ENCODE results near the gene PLXDC2.
"Not testable (repeated sequence)": the region's sequence is repeated elsewhere in the genome, so short reads cannot be mapped to it uniquely, and the experiment has no call there.

Gene PLXDC2

DNA sequence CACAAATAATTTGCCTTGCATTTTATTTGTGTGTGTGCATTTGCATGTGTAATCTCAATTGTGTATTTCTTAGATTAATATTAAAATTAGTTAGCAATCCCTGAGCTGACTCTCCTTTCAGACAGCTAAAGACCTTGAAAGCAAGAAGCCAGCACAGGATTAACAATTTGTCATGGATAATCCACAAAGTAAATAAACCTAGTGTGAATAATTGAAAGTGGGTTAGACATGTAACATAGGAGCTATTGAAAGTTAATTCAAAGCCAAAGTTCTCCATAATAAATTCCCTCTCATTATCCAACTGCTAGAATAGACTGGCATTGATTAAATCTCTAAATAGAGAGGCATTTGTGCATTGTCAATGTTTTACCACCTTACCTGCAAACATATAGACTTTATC is 326.1 kb downstream of the PLXDC2 start:
- no peak for DNase-seq

- no peak for DNase-seq
These were observed 328.0 kb downstream of the PLXDC2 start for GRCh38 chr10:20144268-20144667.

DNA sequence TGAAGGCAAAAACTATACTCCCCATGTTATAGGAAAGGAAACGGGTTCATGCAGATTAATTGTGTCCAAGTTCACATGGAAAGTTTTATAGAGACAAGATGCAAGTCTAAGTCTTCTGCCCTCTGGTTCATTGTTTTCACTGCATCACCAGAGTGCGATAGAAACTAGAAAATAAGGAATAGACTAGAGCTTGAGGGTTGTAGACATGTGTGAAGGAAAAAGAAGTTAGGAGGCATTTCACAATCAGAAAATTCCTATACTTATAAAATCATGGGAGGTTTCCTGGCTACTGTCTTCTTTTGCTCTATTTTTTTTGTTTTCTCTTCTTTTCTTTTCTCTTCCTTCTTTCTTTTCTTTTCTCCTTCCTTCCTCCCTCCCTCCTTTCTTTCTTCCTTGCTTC is 329.8 kb downstream of the PLXDC2 start:
- DNase-seq = no peak

GRCh38 chr10:20147684-20148083 is 331.5 kb downstream of the PLXDC2 start:
- DNase-seq = no peak

- no peak for DNase-seq
These were observed 340.3 kb downstream of the PLXDC2 start for GRCh38 chr10:20156511-20156910.

DNA sequence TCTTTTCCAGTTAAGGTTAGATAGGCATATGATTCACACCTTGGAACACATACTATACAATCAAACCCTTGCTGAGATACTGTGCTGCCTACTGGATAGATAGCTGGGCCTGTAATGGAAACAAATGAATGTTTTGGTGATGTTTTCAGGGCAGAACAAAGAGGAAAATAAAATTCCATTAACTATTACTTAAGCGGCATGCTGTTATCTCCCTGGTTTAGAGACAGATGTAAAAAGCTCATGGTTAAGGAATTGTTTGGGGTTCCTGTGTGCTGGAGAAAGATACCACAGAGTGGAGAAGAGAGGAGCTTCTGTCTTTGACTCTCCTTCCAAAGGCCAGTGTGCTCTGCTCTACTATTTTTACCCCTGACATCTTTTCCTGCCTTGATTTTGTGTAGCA is 341.1 kb downstream of the PLXDC2 start:
- no peak for DNase-seq

GRCh38 chr10:20158086-20158485 is 341.9 kb downstream of the PLXDC2 start:
- no peak for DNase-seq

- DNase-seq = no peak
These were observed 345.9 kb downstream of the PLXDC2 start for GRCh38 chr10:20162123-20162522.

- no peak for DNase-seq
These were observed 350.0 kb downstream of the PLXDC2 start for GRCh38 chr10:20166096-20166675.

DNA sequence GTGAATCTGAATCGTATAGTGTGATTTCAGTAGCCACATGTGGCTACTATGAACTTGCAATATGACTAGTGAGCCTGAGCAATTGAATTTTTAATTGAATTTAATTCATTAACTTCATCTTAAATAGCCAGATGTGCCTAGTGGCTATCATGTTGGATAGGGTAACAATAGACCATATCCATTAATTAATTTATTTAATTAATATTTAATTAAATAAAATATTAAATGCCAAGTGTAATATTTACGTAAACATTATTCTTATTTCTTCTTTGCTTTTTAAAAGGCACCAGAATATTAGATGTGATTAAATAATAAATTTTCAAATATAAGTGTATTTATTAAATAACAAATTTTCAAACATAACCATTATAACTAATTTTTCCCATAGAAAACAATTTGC is 354.4 kb downstream of the PLXDC2 start:
- no peak for DNase-seq

GRCh38 chr10:20173046-20173445 is 356.8 kb downstream of the PLXDC2 start:
- no peak for DNase-seq

DNA sequence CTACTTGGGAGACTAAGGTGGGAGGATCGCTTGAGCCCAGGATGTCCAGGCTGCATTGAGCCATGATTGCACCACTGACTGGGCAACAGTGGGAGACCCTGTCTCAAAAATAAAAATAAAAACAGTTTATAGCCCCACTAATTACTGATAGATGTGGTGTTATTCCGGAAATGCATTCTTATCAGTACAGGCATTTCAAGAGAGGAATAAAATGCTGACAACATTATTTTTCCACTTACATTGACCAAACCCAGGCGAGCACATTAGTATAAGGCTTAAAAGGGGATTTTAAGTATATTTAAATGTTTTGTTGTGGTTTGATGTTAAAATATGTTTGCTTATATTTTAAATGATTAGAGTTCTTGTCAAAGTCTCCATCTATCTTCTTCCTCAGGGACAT is 359.5 kb downstream of the PLXDC2 start:
- DNase-seq = no peak

GRCh38 chr10:20180766-20181165 is 364.5 kb downstream of the PLXDC2 start:
- DNase-seq = no peak

DNA sequence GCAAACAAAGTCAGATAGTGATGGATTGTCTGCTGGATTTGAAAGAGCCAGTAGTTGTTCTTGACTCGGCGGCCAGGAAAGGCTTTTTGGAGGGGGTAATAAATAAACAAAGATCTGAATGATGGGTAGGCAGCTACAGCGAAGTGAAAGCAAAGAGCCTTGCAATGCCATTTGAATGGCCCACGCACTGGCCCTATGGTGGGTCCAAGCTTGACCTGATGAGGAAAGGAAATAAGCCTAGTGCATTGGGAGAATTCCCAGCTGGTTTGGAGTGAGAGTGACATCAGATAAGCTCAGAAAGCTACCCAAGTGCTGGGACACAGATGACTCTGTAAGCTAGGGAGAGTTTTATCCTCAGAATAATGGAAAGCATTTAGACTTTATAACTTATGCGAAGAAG is 365.2 kb downstream of the PLXDC2 start:
- no peak for DNase-seq

- DNase-seq = no peak
These were observed 368.9 kb downstream of the PLXDC2 start for GRCh38 chr10:20185116-20185515.

DNA sequence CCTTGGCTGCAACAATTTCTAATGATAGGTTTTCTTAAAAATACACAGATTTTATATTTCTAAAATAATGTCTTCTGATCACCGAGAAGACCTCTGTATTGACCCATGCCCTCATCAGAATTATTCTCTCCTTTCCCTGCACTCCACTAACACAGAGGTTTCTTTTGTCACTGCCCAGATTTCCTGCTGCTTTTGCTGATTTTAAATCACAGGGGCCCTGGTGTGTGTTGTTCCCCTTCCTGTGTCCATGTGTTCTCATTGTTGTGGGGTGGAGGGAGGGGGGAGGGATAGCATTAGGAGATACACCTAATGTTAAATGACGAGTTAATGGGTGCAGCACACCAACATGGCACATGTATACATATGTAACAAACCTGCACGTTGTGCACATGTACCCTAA is 375.2 kb downstream of the PLXDC2 start:
- not testable (repeated sequence) for DNase-seq

GRCh38 chr10:20195076-20195475 is 378.8 kb downstream of the PLXDC2 start:
- DNase-seq = no peak

DNA sequence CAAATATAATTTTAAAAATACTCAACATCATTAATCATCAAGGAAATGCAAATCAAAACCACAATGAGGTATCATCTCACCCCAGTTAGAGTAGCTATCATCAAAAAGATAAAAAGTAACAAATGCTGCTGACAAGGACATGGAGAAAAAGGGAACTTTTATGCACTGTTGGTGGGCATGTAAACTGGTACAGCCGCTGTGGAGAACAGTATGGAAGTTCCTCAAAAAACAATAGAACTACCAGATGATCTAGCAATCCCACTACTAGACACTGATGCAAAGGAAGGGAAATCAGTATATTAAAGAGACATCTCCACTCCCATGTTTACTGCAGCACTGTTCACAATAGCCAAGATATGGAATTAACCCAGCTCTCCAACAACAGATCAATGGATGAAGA is 384.5 kb downstream of the PLXDC2 start:
- DNase-seq = no peak

DNA sequence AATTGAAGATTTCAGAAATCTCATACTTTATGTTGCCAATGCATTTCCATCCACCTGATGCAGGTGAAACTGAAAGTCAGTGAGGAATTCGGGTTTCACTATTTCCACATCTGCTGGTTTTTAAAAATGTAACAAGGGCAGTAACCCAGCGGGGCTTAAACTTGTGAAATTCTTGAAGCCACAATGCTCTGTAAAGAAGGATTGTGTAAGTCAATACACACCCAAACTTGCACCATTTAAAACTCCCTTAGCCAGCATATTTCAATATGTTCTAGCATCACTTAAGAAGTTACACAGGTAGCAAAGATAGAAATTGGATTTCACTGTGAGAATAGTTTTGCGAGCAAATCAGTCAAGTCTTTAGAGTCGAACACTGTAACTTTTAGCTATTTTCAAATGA is 386.1 kb downstream of the PLXDC2 start:
- no peak for DNase-seq

- peak; percentile 13 for DNase-seq
These were observed 391.4 kb downstream of the PLXDC2 start for GRCh38 chr10:20207653-20208052.

DNA sequence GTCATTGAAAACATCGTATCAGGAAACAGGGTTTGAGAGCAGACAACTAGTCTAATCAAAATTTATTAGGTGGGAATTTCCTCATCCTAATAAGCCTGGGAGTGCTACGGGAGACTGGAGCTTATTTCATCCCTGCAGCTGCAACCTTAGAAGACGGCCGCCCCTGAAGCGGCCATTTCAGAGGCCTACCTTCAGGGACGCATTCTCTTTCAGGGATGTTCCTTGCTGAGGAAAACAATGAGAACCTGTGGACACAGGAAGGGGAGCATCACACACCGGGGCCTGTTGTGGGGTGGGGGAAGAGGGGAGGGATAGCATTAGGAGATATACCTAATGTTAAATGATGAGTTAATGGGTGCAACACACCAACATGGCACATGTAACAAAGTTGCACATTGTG is 392.9 kb downstream of the PLXDC2 start:
- DNase-seq = not testable (repeated sequence)

GRCh38 chr10:20215547-20216152 is 399.4 kb downstream of the PLXDC2 start:
- no peak for DNase-seq

DNA sequence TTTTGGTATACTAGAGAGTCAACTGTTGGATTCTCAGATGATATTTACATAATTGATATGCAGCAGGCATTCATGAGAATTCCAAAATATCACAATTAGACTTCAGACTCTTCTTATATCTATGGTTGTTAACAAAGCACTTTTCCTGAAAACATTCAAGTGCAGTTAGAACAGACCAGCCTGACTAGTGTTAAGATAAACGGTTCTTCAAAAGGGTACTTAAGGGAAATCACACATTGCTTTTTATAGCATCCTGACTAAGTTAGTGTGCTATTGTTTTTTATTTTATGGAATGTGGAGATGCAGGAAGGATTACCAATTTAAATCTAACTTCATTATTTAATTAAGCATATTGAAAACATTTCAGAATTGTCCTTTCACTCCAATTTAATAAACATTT is 405.1 kb downstream of the PLXDC2 start:
- DNase-seq = no peak

GRCh38 chr10:20228729-20229128 is 412.5 kb downstream of the PLXDC2 start:
- no peak for DNase-seq

GRCh38 chr10:20232079-20232705 is 416.0 kb downstream of the PLXDC2 start:
- no peak for DNase-seq
